GM21737 (cell line): Measurements from ENCODE around the gene RBM15B.
A peak's percentile ranks its signal among the peaks of the same experiment; 100 is the strongest.

Source experiments
- ATAC-seq: cut with Tn5 transposase; IDR thresholded peaks from one replicate; pipeline ENCODE4 v1.9.1; 2021; ENCODE audit warnings: mild to moderate bottlenecking, moderate library complexity; ENCODE audit not compliant: unreplicated experiment

RBM15B gene

DNA sequence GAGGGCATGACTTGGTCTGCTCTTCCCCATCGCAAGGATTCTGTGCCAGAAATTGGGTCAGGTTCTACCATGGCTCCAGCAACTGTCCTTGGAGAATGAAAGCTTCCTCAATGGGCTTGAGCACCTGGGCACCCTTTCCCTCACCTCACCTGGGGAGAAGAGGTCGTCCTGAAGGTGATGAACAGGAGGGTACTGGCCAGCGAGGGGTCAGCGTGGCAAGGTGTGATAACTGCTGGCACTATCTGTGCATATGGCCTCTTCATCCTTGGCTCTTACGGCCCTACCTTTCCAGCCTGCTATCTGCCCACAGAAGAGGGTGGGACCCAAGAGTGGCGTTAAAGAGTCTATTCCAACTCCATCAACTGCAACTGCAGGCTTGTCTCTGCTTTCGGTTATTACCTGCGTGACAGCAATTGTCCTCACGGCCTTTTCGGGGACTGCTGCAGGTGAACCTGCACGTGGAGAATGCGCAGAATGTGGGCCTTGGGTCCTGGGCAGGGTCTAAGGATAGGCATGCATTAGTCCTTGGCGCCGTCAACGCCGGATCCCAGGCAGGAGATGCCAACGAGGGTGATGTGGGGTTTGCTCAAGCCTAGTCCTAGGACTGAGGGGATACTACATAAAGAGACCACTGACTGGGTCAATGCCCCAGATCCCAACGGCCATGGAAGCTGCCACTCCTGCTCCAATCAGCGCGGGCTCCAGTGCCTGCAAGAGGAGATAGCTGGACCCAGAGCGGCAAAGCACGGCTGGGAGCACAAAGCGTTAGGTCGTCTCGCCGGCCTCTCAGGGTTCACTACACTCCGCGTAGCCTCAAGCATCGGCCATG is 625 bp upstream of the RBM15B start:
- ATAC-seq: no peak

DNA sequence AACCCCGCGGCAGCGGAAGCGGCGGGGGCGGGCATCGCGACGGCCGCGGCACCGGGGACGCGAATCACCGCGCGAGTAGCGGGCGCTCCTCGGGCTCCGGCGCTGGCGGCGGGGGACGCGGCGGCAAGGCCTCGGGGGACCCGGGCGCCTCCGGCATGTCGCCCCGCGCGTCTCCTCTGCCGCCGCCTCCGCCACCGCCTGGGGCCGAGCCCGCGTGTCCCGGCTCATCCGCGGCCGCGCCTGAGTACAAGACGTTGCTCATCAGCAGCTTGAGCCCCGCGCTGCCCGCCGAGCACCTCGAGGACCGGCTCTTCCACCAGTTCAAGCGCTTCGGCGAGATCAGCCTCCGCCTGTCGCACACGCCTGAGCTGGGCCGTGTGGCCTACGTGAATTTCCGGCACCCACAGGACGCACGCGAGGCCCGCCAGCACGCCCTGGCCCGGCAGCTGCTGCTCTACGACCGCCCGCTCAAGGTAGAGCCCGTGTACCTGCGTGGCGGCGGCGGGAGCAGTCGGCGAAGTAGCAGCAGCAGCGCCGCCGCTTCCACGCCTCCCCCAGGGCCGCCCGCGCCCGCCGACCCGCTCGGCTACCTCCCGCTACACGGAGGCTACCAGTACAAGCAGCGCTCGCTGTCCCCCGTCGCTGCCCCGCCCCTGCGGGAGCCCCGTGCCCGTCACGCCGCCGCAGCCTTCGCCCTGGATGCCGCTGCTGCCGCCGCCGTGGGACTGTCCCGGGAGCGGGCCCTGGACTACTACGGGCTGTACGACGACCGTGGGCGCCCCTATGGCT is 675 bp downstream of the RBM15B start:
- ATAC-seq: peak; percentile 5

GRCh38 chr3:51392355-51393133 is 1.5 kb downstream of the RBM15B start:
- no peak for ATAC-seq

GRCh38 chr3:51393134-51393495 is 2.0 kb downstream of the RBM15B start:
- no peak for ATAC-seq

- no peak for ATAC-seq
These were observed 2.5 kb downstream of the RBM15B start for GRCh38 chr3:51393564-51393963.

- ATAC-seq: no peak
These were observed 3.5 kb downstream of the RBM15B start for GRCh38 chr3:51394541-51394940.

GRCh38 chr3:51395493-51396213 is 4.6 kb downstream of the RBM15B start:
- no peak for ATAC-seq

DNA sequence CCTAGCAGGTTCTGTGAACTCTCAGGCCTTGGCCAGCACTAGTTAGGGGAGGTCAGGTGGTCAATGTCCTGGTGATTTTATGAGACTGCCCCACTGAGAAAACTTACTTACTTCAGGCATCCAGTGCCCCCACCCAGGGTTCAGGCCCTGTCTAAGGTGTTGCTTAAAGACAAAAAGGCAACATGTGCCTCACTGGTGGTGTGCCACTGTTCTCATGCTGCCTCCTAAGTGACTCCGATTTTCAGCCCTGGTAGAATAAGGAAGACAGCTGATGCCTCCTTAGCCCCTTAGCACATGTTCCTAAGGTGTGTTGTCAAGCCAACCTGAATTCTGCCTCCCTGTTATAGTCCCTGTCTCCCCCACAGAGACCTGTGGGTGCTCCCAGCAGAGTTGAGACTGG is 5.3 kb downstream of the RBM15B start:
- ATAC-seq: no peak

DNA sequence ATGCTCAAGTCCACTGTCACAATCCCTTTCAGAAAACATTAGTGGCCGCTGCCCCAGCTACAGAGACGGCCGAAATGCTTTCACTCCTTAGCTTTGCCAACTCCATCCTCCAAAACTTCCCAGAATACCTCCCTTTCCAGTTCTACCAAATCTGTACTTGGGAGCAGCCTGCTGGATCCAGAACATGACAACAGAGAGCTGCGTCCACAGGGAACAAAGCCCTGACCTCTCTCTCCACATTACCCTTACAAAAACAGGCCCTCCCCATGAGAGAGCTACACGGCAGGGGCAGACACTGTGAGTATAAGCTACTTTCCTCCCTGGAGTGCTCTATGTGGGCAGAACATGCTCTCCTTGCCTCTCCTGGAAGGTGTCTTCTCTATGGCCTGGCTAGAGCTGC is 6.3 kb downstream of the RBM15B start:
- ATAC-seq: no peak

DNA sequence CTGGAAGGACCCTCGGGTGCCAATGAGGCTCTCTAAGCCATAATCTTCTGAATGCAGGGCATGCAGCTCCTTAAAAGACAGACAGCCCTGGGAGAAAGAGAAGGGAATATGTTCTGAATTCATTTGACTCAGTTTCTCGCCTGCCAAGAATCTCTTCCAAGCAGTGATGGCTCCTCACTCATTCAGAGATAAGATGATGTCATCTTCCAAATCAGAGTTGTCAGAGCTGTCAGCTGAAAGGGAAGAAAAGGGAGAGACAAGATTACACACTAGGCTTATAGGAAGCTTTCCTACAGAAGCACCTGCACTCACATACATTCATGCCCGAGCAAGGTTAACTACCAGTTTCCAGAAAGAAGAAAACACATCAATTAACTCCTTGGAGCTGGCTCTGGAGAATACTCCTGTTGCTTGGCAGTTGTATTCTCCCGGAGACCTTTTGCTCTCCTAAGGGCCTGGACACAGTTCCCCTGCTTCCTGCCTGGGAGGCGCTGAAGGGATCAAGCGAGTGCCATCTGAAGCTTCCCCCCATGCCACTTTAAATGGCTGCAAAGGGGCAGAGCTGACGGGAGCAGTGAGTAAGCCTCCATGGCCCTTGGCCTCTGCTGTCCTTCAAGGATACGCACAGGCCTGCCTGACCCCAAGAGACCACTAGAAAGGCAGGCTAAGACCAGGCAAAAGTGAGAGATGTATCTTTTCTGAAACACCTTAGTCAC is 7.7 kb downstream of the RBM15B start:
- ATAC-seq: no peak

GRCh38 chr3:51400166-51400565 is 9.1 kb downstream of the RBM15B start:
- ATAC-seq: no peak

DNA sequence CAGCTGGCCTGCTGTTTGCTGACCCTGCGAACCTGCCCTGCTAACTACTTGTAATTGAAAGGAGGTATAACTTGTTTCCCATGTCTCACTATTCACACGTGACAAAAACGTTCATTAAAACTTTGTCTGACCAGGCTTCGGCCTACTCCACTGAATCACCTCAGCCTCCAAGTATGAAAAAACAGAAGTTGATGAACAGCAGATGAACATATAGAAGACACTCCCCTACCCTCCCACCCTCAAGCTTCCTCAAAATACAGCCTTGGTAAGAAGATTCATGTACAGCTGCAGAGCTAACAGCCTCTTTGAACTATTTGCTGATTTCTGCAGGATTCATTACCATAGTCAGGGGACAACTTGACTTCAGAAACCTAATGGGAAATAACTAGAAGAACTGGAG is 10.7 kb downstream of the RBM15B start:
- ATAC-seq: no peak

- no peak for ATAC-seq
These were observed 12.6 kb downstream of the RBM15B start for GRCh38 chr3:51403675-51404074.

DNA sequence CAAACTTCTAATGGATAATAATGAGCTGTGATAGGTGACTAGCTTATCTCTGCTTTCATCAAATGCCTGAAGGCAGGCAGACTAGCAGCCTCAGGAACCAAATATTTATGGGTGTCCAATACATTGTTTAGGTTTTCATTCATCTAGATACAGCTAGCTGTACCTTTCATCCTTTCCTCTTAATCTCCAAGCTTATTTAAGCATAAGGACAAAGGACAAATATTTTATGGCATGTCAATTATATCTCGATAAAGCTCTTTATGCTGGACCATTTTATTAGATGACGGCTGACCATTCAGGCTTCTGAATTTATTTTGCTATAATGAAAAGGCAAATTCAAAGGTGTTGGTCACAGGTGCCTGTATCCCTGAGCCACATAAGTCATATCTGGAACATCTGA is 16.9 kb downstream of the RBM15B start:
- ATAC-seq: no peak

- no peak for ATAC-seq
These were observed 17.7 kb downstream of the RBM15B start for GRCh38 chr3:51408813-51409212.

GRCh38 chr3:51422211-51422610 is 31.1 kb downstream of the RBM15B start:
- no peak for ATAC-seq

DNA sequence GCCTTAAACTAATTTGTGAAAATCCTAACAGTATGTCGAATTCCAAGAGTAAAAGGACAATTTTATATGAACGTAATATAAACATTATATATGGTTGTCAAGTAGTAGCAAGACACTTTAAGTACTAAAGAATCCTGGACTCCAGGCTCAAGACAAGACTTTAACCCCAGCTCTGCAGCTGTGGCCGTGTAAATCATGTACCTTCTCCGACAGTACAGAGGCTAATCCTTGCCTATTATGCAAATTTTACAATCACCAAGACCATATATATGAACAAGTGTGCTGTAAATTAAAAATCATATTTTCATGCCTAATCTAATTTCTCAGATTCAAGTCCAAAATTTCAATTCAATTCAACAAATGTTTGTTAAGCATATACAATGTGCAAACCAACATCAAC is 35.8 kb downstream of the RBM15B start:
- no peak for ATAC-seq

- no peak for ATAC-seq
These were observed 38.1 kb downstream of the RBM15B start for GRCh38 chr3:51429138-51429537.

- no peak for ATAC-seq
These were observed 43.0 kb downstream of the RBM15B start for GRCh38 chr3:51434110-51434509.

- no peak for ATAC-seq
These were observed 43.8 kb downstream of the RBM15B start for GRCh38 chr3:51434746-51435327.
